Loucy (cell line): ENCODE results near the gene TMIGD2.
A peak's percentile ranks its signal among the peaks of the same experiment; 100 is the strongest.

Experiments
- H2AFZ ChIP-seq: fragments of 200-600 bp; sonication (generic); 2 replicates; pipeline ENCODE4 v1.6.0; 2016; ENCODE audit warnings: antibody characterized with exemption, mild to moderate bottlenecking, low read length, moderate library complexity
- H3F3A ChIP-seq: fragments of 200-600 bp; 2 replicates; pipeline ENCODE4 v1.6.0; 2016; ENCODE audit warnings: antibody characterized with exemption, low read depth, mild to moderate bottlenecking
- H3K27me3 ChIP-seq: fragments of 200-600 bp; sonication (generic); 2 replicates; pipeline ENCODE4 v1.6.1; 2014; ENCODE audit warnings: low read length, mild to moderate bottlenecking; ENCODE audit not compliant: insufficient read depth, poor library complexity, severe bottlenecking
- H3K36me3 ChIP-seq: fragments of 200-600 bp; sonication (generic); 2 replicates; pipeline ENCODE4 v1.6.1; 2016; ENCODE audit warnings: low read length; ENCODE audit not compliant: insufficient read depth
- H3K4me1 ChIP-seq: fragments of 200-600 bp; sonication (generic); 2 replicates; pipeline ENCODE4 v1.5.1; 2014; ENCODE audit warnings: low read length, mild to moderate bottlenecking; ENCODE audit not compliant: insufficient read depth, poor library complexity, severe bottlenecking
- H3K4me2 ChIP-seq: fragments of 200-600 bp; sonication (generic); 2 replicates; pipeline ENCODE4 v1.6.0; 2014; ENCODE audit warnings: antibody characterized with exemption, low read length, low read depth, mild to moderate bottlenecking; ENCODE audit not compliant: poor library complexity, severe bottlenecking
- H3K4me3 ChIP-seq: fragments of 200-600 bp; sonication (generic); 2 replicates; pipeline ENCODE4 v1.5.1; 2014; ENCODE audit warnings: low read length, mild to moderate bottlenecking, mixed read lengths; ENCODE audit not compliant: poor library complexity, severe bottlenecking
- H3K79me2 ChIP-seq: fragments of 200-600 bp; sonication (generic); 2 replicates; pipeline ENCODE4 v1.6.1; 2014; ENCODE audit warnings: low read length; ENCODE audit not compliant: insufficient read depth
- H3K9ac ChIP-seq: fragments of 200-600 bp; sonication (generic); 2 replicates; pipeline ENCODE4 v1.6.0; 2014; ENCODE audit warnings: mild to moderate bottlenecking, low read depth, low read length, moderate library complexity; ENCODE audit not compliant: poor library complexity, severe bottlenecking
- H3K9me2 ChIP-seq: fragments of 200-600 bp; sonication (generic); replicated peaks from 2 replicates; pipeline ENCODE4 v1.6.1; 2016; ENCODE audit warnings: low read depth, low read length, mixed read lengths
- H3K9me3 ChIP-seq: fragments of 200-600 bp; sonication (generic); 2 replicates; pipeline ENCODE4 v1.6.1; 2014; ENCODE audit warnings: mild to moderate bottlenecking, antibody characterized with exemption, low read length, low read depth; ENCODE audit not compliant: insufficient read depth
- H4K20me1 ChIP-seq: fragments of 200-600 bp; sonication (generic); 2 replicates; pipeline ENCODE4 v1.6.0; 2014; ENCODE audit warnings: antibody characterized with exemption, low read length, mild to moderate bottlenecking; ENCODE audit not compliant: insufficient read depth, poor library complexity, severe bottlenecking
- CTCF ChIP-seq: fragments of 200-600 bp; sonication (generic); conservative IDR thresholded peaks from 2 replicates; pipeline ENCODE4 v1.5.1; 2014; ENCODE audit warnings: mild to moderate bottlenecking, antibody characterized with exemption, low read length
- EZH2phosphoT487 ChIP-seq: fragments of 200-600 bp; IDR thresholded peaks from 2 replicates; pipeline ENCODE4 v1.6.1; 2018; ENCODE audit warnings: antibody characterized with exemption, mild to moderate bottlenecking, moderate library complexity, borderline replicate concordance

Gene TMIGD2

GRCh38 chr19:4303819-4304537 is 1.8 kb upstream of the TMIGD2 start:
- Histone ChIP-seq H3K4me2 (peak overlapping the region; percentile 18), H3K9me3 (no peaks in the 10 kb centered on the region), H3K9me2 (no peaks in the 10 kb centered on the region), H3F3A (no peaks in the 10 kb centered on the region), H3K27me3 (no peaks in the 10 kb centered on the region), H3K9ac (no peak overlapping the region), H3K4me3 (peak overlapping the region; percentile 68), H3K79me2 (no peaks in the 10 kb centered on the region), H2AFZ (peak overlapping the region; percentile 24), H3K4me1 (peaks cover 4% of the 10 kb centered on the region), H4K20me1 (no peaks in the 10 kb centered on the region), H3K36me3 (no peaks in the 10 kb centered on the region)
- TF ChIP-seq CTCF (no peak), EZH2phosphoT487 (no peak)

GRCh38 chr19:4301590-4302242 is 473 bp downstream of the TMIGD2 start:
- Histone ChIP-seq H3K4me2 (no peak overlapping the region), H3K9me2 (no peaks in the 10 kb centered on the region), H3K4me1 (peaks cover 4% of the 10 kb centered on the region), H3K9ac (no peak overlapping the region), H3F3A (no peaks in the 10 kb centered on the region), H3K79me2 (no peaks in the 10 kb centered on the region), H4K20me1 (no peaks in the 10 kb centered on the region), H2AFZ (peak overlapping the region; percentile 43; the same call in 1 of the 2 replicates), H3K9me3 (no peaks in the 10 kb centered on the region), H3K4me3 (no peak overlapping the region), H3K36me3 (no peaks in the 10 kb centered on the region), H3K27me3 (no peaks in the 10 kb centered on the region)
- TF ChIP-seq CTCF (no peak), EZH2phosphoT487 (no peak)

- Histone ChIP-seq H3K4me1 (peaks cover 4% of the 10 kb centered on the region), H3K27me3 (no peaks in the 10 kb centered on the region), H3K9me2 (no peaks in the 10 kb centered on the region), H3K4me3 (no peak overlapping the region), H4K20me1 (no peaks in the 10 kb centered on the region), H3K9me3 (no peaks in the 10 kb centered on the region), H3K9ac (no peak overlapping the region), H3K36me3 (no peaks in the 10 kb centered on the region), H3K4me2 (no peak overlapping the region), H3K79me2 (no peaks in the 10 kb centered on the region), H3F3A (no peaks in the 10 kb centered on the region), H2AFZ (no peak overlapping the region)
- TF ChIP-seq EZH2phosphoT487 (no peak), CTCF (no peak)
Measured at GRCh38 chr19:4300589-4300988, 1.6 kb downstream of the TMIGD2 start.
